ENCODE results near the gene PRKCH. TPM values are rescaled to one million over a fixed set of nuclear protein-coding genes. Genes with fewer than 3 reads are reported as not detected.

The PRKCH gene
- total and polyA plus RNA-seq, 9 of the 15 experiments (the other 6 are each of a cell fraction or from before 2014, with no cell fraction given) = 0.61 to 4.4 (median 4.0) TPM

DNA sequence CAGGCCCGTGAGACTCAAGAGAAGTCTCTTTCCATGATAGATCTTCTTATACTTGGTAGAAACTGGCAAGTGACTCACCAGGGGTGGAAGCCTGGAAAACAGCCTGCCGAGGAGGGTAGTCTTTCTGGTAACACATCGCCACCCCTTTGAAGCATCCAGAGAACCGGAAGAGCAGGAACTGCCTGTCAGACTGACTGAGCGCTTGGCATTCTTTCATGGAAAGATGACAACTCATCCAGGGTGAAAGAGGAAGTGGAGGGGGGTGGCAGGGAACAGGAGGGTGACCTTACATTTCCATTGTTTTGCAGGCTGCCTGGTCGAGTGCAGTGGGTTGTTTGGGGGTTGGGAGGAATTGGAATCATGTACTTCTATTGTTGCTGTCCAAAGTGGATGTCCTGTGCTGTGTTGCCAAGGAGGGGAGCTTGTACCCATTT is 34.5 kb downstream of the PRKCH start:
- Histone ChIP-seq H3K4me3 (no peak overlapping the region), H3K9me1 (ENCODE audit: control insufficient read depth, insufficient read depth, low read length) (no peaks in the 10 kb centered on the region), H3K4me1 (replicated peaks in 1 of 2; ENCODE audit: control insufficient read depth in 2 of 2, insufficient read depth in 2 of 2, low read length in 2 of 2) (no peaks in the 10 kb centered on the region), H3K9me3 (replicated peaks; ENCODE audit: control insufficient read depth, insufficient read depth, low read depth, low read length) (no peaks in the 10 kb centered on the region), H3K27me3 (ENCODE audit: control insufficient read depth in 2 of 2, insufficient read depth in 2 of 2, low read length in 2 of 2) (no peaks in the 10 kb centered on the region), H3K4me2 (ENCODE audit: insufficient read depth, low read length) (peak overlapping the region; percentile 38), H3K27ac (ENCODE audit: extremely low read depth, low read depth, low read length) (no peak overlapping the region; the same call in 2 of the 3 replicates), H3K9ac (ENCODE audit: insufficient read depth in 1 of 2, low read depth in 2 of 2, low read length in 2 of 2) (no peak overlapping the region), H3K36me3 (ENCODE audit: control insufficient read depth, insufficient read depth, low read length) (no peaks in the 10 kb centered on the region), H3K79me2 (ENCODE audit: control insufficient read depth, insufficient read depth, low read length) (no peaks in the 10 kb centered on the region), H2AFZ (ENCODE audit: low read depth, low read length) (peak overlapping the region; percentile 57), H4K20me1 (replicated peaks; ENCODE audit: control insufficient read depth, insufficient read depth, low read length) (no peaks in the 10 kb centered on the region)
- POLR2A ChIA-PET = no interaction called here
- TF ChIP-seq NR2C2 (CRISPR knock-in tag; IDR thresholded peaks at IDR 0.05) (no peak), NR2C2 (tag; IDR thresholded peaks at IDR 0.05) (0 out of 2 replicates have a peak, but pooled peaks have one; percentile 16), MCM7 (IDR thresholded peaks at IDR 0.05) (no peak), PPARD (CRISPR knock-in tag; IDR thresholded peaks at IDR 0.05) (no peak), SPI1 (IDR thresholded peaks at IDR 0.05; ENCODE audit: borderline replicate concordance, low read depth, low read length) (peak; percentile 97), ELF4 (CRISPR knock-in tag; IDR thresholded peaks at IDR 0.05) (0 out of 2 replicates have a peak, but pooled peaks have one; percentile 7), JUND (IDR thresholded peaks at IDR 0.05; ENCODE audit: borderline replicate concordance, low read depth, low read length) (no peak), JUND (tag; IDR thresholded peaks at IDR 0.05; ENCODE audit: borderline replicate concordance, low read depth, low read length) (0 out of 3 replicates have a peak, but pooled peaks have one; percentile 19)
- TF ChIP-seq, protein P1, sequence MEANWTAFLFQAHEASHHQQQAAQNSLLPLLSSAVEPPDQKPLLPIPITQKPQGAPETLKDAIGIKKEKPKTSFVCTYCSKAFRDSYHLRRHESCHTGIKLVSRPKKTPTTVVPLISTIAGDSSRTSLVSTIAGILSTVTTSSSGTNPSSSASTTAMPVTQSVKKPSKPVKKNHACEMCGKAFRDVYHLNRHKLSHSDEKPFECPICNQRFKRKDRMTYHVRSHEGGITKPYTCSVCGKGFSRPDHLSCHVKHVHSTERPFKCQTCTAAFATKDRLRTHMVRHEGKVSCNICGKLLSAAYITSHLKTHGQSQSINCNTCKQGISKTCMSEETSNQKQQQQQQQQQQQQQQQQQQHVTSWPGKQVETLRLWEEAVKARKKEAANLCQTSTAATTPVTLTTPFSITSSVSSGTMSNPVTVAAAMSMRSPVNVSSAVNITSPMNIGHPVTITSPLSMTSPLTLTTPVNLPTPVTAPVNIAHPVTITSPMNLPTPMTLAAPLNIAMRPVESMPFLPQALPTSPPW (CRISPR knock-in tag; IDR thresholded peaks at IDR 0.05) = peak; percentile 40; the same call in 1 of the 2 replicates
- TF ChIP-seq, protein P2, sequence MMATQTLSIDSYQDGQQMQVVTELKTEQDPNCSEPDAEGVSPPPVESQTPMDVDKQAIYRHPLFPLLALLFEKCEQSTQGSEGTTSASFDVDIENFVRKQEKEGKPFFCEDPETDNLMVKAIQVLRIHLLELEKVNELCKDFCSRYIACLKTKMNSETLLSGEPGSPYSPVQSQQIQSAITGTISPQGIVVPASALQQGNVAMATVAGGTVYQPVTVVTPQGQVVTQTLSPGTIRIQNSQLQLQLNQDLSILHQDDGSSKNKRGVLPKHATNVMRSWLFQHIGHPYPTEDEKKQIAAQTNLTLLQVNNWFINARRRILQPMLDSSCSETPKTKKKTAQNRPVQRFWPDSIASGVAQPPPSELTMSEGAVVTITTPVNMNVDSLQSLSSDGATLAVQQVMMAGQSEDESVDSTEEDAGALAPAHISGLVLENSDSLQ (IDR thresholded peaks at IDR 0.05) = peak; percentile 37; the same call in 1 of the 2 replicates
- DNase-seq (ENCODE audit: extremely low read depth in 1 of 4, low spot score in 3 of 4) (no peak), FAIRE-seq (no peak), ATAC-seq (peak; percentile 42; the same call in 2 of the 3 replicates)
- CTCF ChIA-PET (ENCODE audit: low intra/inter-chr PET ratio) = no interaction called here
- intact Hi-C loops (cut with micrococcal nuclease) = no loop called here
- 11% methylated on average over 5 of the region's 6 CpGs for WGBS (ENCODE audit: insufficient coverage, low coverage, missing lambda C conversion rate)
- BruUV-seq (replicated peaks) = no TSS peak
- in situ Hi-C loops (cut with MboI) = no loop called here
